Measurements from ENCODE around the gene SLC66A1.

The SLC66A1 gene

GRCh38 chr1:19357299-19357986 is 45.3 kb downstream of the SLC66A1 start:
- TF ChIP-seq EZH2phosphoT487 (IDR thresholded peaks at IDR 0.05; ENCODE audit: borderline replicate concordance) (no peak), CTCF (conservative IDR thresholded peaks at IDR 0.05; ENCODE audit: low read length) (no peak)
- H3K9me3 ChIP-seq (ENCODE audit: insufficient read depth, low read depth, low read length): no peaks in the 10 kb centered on the region
- H4K20me1 ChIP-seq (ENCODE audit: insufficient read depth, low read length, poor library complexity, severe bottlenecking): peaks cover 41% of the 10 kb centered on the region

GRCh38 chr1:19358710-19359109 is 46.6 kb downstream of the SLC66A1 start:
- Histone ChIP-seq H3F3A (ENCODE audit: low read depth) (no peaks in the 10 kb centered on the region), H3K4me1 (ENCODE audit: insufficient read depth, low read length, poor library complexity, severe bottlenecking) (no peaks in the 10 kb centered on the region), H3K4me3 (ENCODE audit: low read length, poor library complexity, severe bottlenecking) (no peak overlapping the region), H3K9ac (ENCODE audit: low read depth, low read length, poor library complexity, severe bottlenecking) (no peak overlapping the region), H3K27me3 (ENCODE audit: insufficient read depth, low read length, poor library complexity, severe bottlenecking) (no peaks in the 10 kb centered on the region), H4K20me1 (ENCODE audit: insufficient read depth, low read length, poor library complexity, severe bottlenecking) (peaks cover 48% of the 10 kb centered on the region), H3K36me3 (ENCODE audit: insufficient read depth, low read length) (peaks cover 57% of the 10 kb centered on the region; the same call in 1 of the 2 replicates), H3K9me3 (ENCODE audit: insufficient read depth, low read depth, low read length) (no peaks in the 10 kb centered on the region), H3K9me2 (replicated peaks; ENCODE audit: low read depth, low read length) (no peaks in the 10 kb centered on the region), H2AFZ (ENCODE audit: low read length) (no peak overlapping the region), H3K79me2 (ENCODE audit: insufficient read depth, low read length) (peaks cover 33% of the 10 kb centered on the region; the same call in 1 of the 2 replicates), H3K4me2 (ENCODE audit: low read depth, low read length, poor library complexity, severe bottlenecking) (no peak overlapping the region)
- no peak for TF ChIP-seq CTCF (conservative IDR thresholded peaks at IDR 0.05; ENCODE audit: low read length)

More at GRCh38 chr1:19357299-19357986, 45.3 kb downstream of the SLC66A1 start:
- Histone ChIP-seq H3K27me3 (ENCODE audit: insufficient read depth, low read length, poor library complexity, severe bottlenecking) (no peaks in the 10 kb centered on the region), H3F3A (ENCODE audit: low read depth) (no peaks in the 10 kb centered on the region), H3K4me1 (ENCODE audit: insufficient read depth, low read length, poor library complexity, severe bottlenecking) (no peaks in the 10 kb centered on the region), H3K9ac (ENCODE audit: low read depth, low read length, poor library complexity, severe bottlenecking) (no peak overlapping the region), H3K9me2 (replicated peaks; ENCODE audit: low read depth, low read length) (no peaks in the 10 kb centered on the region), H3K4me3 (ENCODE audit: low read length, poor library complexity, severe bottlenecking) (no peak overlapping the region), H2AFZ (ENCODE audit: low read length) (no peak overlapping the region), H3K4me2 (ENCODE audit: low read depth, low read length, poor library complexity, severe bottlenecking) (no peak overlapping the region), H3K36me3 (ENCODE audit: insufficient read depth, low read length) (peaks cover 66% of the 10 kb centered on the region; the same call in 1 of the 2 replicates), H3K79me2 (ENCODE audit: insufficient read depth, low read length) (peaks cover 25% of the 10 kb centered on the region; the same call in 1 of the 2 replicates)

GRCh38 chr1:19359357-19359756 is 47.2 kb downstream of the SLC66A1 start:
- no peak overlapping the region for H3K9ac ChIP-seq (ENCODE audit: low read depth, low read length, poor library complexity, severe bottlenecking)
- H2AFZ ChIP-seq (ENCODE audit: low read length): no peak overlapping the region
- H4K20me1 ChIP-seq (ENCODE audit: insufficient read depth, low read length, poor library complexity, severe bottlenecking): peaks cover 54% of the 10 kb centered on the region
- H3K9me2 ChIP-seq (replicated peaks; ENCODE audit: low read depth, low read length): no peaks in the 10 kb centered on the region
- no peaks in the 10 kb centered on the region for H3K9me3 ChIP-seq (ENCODE audit: insufficient read depth, low read depth, low read length)
- H3K27me3 ChIP-seq (ENCODE audit: insufficient read depth, low read length, poor library complexity, severe bottlenecking): no peaks in the 10 kb centered on the region
- H3K4me3 ChIP-seq (ENCODE audit: low read length, poor library complexity, severe bottlenecking): no peak overlapping the region
- TF ChIP-seq EZH2phosphoT487 (IDR thresholded peaks at IDR 0.05; ENCODE audit: borderline replicate concordance) (no peak), CTCF (conservative IDR thresholded peaks at IDR 0.05; ENCODE audit: low read length) (no peak)
- no peak overlapping the region for H3K4me2 ChIP-seq (ENCODE audit: low read depth, low read length, poor library complexity, severe bottlenecking)
- no peaks in the 10 kb centered on the region for H3F3A ChIP-seq (ENCODE audit: low read depth)
- peaks cover 51% of the 10 kb centered on the region; the same call in 1 of the 2 replicates for H3K36me3 ChIP-seq (ENCODE audit: insufficient read depth, low read length)
- H3K79me2 ChIP-seq (ENCODE audit: insufficient read depth, low read length): peaks cover 33% of the 10 kb centered on the region; the same call in 1 of the 2 replicates
- H3K4me1 ChIP-seq (ENCODE audit: insufficient read depth, low read length, poor library complexity, severe bottlenecking): no peaks in the 10 kb centered on the region

Measured in Loucy (cell line).